ENCODE data around the gene CNNM1.

Gene CNNM1

DNA sequence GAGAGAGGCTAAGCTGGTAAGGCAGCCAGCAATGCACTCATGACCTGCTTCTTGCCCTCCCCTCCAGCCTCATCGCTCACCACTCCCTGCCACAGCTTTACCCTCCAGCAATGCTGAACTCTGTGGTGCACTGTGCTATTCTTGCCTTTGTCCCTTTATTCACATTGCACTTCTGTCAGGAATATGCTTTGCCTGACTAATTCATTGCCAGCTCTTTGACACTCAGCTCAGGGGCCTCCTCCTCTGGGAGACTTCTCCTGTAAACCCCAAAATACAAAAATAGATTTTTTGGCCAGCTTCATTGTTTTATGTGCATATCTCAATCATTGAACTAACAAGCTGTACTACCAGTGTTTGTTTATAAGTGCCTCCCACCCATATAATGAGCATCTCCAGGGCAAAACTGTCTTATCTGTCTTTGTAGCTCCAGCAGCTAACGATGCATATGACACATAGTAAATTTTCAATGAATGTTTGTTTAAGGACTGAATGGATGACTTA, 8.2 kb downstream of the CNNM1 start:
- no peak for DNase-seq

- DNase-seq = no peak
Observed at GRCh38 chr10:99337901-99338300, 8.7 kb downstream of the CNNM1 start.

DNA sequence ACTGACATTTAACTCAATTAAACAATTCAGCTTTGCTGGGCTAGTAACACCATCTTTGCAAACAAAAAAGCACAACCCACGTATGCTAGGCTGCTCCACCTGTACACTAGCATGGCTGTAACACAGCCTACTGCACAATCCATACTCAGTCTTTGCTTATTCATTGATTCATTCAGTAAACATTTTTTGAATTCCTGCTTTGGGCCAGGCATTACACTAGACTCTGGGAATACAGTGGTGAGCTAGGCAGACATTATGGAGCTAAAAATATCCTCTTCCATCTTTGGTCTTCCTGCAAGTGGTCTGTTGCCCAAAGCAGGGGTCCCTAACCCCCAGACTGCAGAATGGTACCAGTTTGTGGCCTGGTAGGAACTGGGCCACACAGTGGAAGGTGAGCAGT, 9.9 kb downstream of the CNNM1 start:
- no peak for DNase-seq

- DNase-seq = no peak
Observed at GRCh38 chr10:99339563-99340047, 10.4 kb downstream of the CNNM1 start.

- DNase-seq = no peak
Observed at GRCh38 chr10:99340650-99341049, 11.5 kb downstream of the CNNM1 start.

GRCh38 chr10:99341248-99341647, 12.1 kb downstream of the CNNM1 start:
- no peak for DNase-seq

- DNase-seq = peak in 2 of 58 donors; percentile 19 to 37
Observed at GRCh38 chr10:99341860-99342490, 12.8 kb downstream of the CNNM1 start.

GRCh38 chr10:99343262-99343661, 14.1 kb downstream of the CNNM1 start:
- DNase-seq = no peak

- no peak for DNase-seq
Observed at GRCh38 chr10:99344715-99345114, 15.6 kb downstream of the CNNM1 start.

- no peak for DNase-seq
Observed at GRCh38 chr10:99345350-99345749, 16.2 kb downstream of the CNNM1 start.

- no peak for DNase-seq
Observed at GRCh38 chr10:99346247-99346646, 17.1 kb downstream of the CNNM1 start.

GRCh38 chr10:99347672-99348071, 18.5 kb downstream of the CNNM1 start:
- DNase-seq = no peak

DNA sequence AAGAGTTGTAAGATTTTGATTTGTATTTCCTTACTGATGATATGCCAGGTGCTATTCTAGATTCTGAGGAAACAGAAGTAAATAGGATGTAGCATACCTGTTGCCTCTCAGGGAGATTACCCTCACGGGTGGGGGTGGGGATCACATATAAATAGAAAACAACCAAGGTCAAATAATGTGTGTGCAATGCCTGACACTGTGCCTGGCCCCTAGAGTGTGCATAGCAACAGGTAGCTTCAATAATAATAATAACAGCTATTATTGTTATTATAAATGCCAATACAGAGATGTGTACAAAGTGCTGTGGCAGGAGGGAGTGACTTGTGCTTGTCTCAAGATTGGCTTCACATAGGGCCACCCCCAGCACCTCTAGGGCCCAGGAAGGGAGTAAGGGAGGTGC, 24.0 kb downstream of the CNNM1 start:
- no peak for DNase-seq

DNA sequence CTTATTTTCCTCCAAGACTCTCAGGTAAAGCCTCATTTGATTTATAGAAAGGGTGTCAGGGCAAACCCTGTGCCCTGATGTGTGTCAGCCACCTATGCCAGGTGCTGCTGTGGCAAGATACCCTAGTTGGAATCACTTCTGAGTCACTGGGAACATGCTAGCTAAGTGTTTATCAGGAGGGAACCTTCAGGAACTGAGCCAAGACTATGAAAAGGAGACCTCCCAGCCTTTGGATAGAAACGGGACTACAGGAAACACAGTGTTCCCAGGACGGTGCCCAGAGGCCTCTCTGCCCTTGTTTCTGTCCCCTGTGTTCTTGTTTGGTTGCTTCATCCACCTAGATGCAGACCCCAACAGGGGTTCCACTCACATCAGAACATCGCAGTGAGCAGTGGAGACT, 28.5 kb downstream of the CNNM1 start:
- no peak for DNase-seq

- DNase-seq = no peak
Observed at GRCh38 chr10:99358101-99358500, 28.9 kb downstream of the CNNM1 start.

GRCh38 chr10:99360934-99361333, 31.8 kb downstream of the CNNM1 start:
- no peak for DNase-seq

GRCh38 chr10:99364125-99364524, 35.0 kb downstream of the CNNM1 start:
- no peak for DNase-seq

DNA sequence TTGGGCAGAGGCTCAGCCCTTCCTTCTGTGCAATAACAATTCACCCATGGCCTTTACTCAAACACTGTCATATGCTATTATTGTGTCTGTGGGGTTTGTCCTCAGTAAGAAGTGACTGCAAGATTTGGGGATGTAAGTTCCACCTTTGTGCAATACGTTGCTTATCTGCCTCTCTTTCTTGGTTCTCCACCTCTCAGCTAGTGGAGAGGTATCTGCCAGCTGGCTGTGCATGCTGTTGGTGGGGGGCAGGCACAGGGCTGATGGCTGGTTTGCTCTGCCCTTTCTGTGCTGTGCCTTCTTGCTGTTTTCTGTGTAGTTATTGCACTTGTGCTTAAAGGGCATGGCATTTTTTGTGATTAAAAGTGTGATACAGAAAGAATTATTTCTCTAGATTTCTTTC, 36.2 kb downstream of the CNNM1 start:
- no peak for DNase-seq

DNA sequence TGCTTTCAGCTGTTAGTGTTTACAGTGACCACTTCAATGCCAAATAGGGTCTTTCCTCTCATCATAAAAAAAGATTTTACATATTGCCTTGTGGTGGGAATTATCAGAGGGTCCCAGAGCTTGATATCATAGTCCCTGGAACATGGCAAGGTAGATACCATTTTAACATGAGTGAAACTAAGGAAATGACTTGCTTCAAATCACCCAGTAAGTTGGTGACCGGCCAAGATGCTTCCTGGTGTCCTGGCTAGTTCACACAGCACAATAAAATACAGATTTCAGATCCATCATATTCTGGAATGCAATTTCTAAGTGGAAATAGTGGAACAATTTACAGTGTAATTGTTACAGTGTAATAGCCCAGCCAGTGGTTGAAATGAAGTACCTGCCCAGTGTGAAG, 36.6 kb downstream of the CNNM1 start:
- DNase-seq = no peak

DNA sequence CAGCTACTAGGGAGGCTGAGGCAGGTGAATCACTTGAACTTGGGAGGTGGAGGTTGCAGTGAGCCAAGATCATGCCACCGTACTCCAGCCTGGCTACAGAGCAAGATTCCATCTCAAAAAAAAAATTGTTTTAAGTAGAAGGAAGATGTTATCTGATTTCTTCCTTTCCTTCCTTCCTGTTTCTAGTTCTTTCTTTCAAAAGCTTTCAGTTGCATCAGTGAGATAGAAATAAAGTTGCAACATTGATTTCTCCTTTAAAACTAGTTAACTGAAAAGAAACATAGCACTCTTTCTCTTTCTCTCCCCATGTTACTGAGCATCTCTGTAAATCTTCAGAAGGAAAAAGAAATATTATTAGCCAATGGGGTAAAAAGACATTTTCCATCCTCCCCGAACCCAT, 37.5 kb downstream of the CNNM1 start:
- no peak for DNase-seq

DNA sequence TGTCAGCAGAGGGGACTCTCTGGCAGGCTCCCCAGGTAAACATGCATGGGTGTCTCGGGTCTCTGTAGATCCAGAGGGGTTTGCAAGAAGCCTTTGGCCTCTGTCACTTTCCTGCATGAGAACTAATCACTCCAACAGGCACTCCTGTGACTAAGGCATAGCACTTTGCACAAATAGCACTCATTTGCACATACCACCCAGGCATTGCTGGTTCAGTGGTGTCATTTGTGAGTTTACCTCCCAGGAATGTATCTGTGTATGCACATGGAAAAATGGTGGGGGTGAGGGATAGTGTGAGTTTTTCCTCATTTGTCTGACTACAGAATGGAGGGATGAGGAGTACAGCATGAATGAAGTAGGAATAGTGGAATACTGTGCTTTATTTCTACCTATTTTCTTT, 39.5 kb downstream of the CNNM1 start:
- DNase-seq = no peak

- DNase-seq = no peak
Observed at GRCh38 chr10:99369126-99369525, 40.0 kb downstream of the CNNM1 start.

DNA sequence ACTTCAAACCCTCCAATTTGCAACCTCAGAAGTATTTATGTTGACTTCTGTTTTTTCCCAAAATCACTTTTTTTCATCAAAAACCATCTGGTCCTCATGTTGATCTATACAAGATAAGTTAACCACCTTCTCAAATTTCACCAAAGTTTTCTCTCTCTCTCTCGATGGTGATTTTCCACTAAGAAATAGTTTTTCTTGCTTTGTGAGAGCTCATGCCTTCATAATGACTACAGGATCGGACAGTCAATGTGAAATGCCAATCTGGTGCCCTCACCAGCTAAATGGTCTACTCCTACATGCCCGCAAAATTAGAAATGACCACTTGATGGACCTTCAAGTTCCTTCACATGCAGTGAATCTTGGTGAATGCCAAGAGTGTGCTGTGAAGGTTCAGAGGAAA, 40.4 kb downstream of the CNNM1 start:
- DNase-seq = no peak

GRCh38 chr10:99370993-99371392, 41.8 kb downstream of the CNNM1 start:
- DNase-seq = no peak
